ENCODE results near the gene SLC8A3. TPM values are rescaled to one million over a fixed set of nuclear protein-coding genes. Genes with fewer than 3 reads are reported as not detected.

The SLC8A3 gene
- total RNA-seq, 1 experiment from 2014 or later: not detected

DNA sequence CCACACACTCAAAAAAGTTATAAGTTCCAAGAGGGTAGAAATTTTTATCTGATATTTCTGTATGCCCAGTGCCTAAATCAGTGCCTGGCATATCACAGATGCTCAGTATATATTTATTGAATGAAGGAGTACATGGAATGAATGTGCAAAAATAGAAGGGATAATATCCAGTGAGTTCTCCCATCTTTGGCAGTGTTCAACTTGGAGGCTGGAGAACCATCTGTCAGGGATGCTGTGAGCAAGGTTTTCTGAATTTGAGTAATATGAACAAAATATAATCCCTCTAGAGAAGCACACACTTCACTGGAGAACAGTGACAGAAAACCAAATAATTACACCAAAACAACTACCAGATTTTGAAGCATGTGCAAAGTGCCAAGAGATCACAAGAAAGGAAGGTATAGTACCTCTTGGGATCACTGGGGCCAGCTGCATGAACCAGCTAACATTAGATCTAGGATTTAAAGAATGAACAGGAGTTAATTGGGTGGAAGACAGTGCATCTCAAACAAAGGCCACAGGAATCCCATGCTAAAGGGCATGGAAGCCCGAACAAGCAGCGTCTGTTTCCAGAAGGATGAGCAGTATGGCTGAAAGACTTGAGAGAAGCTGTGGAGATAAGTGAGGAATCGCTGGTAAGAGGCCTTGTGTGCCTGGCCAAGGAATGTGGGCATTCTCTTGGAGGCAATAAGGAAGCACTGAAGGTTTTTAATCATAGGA, 11.5 kb downstream of the SLC8A3 start:
- Histone ChIP-seq H3K4me1 (no peaks in the 10 kb centered on the region), H3K36me3 (ENCODE audit: control insufficient read depth, insufficient read depth, low read length) (no peaks in the 10 kb centered on the region), H3K9me3 (no peaks in the 10 kb centered on the region), H3K4me3 (ENCODE audit: low read depth, low read length) (no peak overlapping the region), H3K27me3 (replicated peaks; ENCODE audit: control insufficient read depth, insufficient read depth, low read length) (no peaks in the 10 kb centered on the region)
- DNase-seq: no peak
- Mint-ChIP-seq H3K4me1 (ENCODE audit: low read depth, unreplicated experiment) (no peaks in the 10 kb centered on the region), H3K4me3 (ENCODE audit: unreplicated experiment) (no peak overlapping the region), H3K9me3 (ENCODE audit: unreplicated experiment) (no peaks in the 10 kb centered on the region), H3K27me3 (ENCODE audit: insufficient read depth, unreplicated experiment) (peaks cover 21% of the 10 kb centered on the region), H3K36me3 (ENCODE audit: insufficient read depth, unreplicated experiment) (no peaks in the 10 kb centered on the region), H3K27ac (ENCODE audit: unreplicated experiment) (no peak overlapping the region)
- ChIA-PET POLR2A (no interaction called here), CTCF (no interaction called here)
- intact Hi-C loops (cut with micrococcal nuclease; ENCODE audit: unreplicated experiment): no loop called here
- TF ChIP-seq, protein P1, sequence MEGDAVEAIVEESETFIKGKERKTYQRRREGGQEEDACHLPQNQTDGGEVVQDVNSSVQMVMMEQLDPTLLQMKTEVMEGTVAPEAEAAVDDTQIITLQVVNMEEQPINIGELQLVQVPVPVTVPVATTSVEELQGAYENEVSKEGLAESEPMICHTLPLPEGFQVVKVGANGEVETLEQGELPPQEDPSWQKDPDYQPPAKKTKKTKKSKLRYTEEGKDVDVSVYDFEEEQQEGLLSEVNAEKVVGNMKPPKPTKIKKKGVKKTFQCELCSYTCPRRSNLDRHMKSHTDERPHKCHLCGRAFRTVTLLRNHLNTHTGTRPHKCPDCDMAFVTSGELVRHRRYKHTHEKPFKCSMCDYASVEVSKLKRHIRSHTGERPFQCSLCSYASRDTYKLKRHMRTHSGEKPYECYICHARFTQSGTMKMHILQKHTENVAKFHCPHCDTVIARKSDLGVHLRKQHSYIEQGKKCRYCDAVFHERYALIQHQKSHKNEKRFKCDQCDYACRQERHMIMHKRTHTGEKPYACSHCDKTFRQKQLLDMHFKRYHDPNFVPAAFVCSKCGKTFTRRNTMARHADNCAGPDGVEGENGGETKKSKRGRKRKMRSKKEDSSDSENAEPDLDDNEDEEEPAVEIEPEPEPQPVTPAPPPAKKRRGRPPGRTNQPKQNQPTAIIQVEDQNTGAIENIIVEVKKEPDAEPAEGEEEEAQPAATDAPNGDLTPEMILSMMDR (IDR thresholded peaks at IDR 0.05; ENCODE audit: insufficient read depth in 1 of 2, low read depth in 1 of 2, low read length in 1 of 2, severe bottlenecking in 1 of 2, unreplicated experiment in 1 of 2): no peak
- BruUV-seq (replicated peaks): no TSS peak

DNA sequence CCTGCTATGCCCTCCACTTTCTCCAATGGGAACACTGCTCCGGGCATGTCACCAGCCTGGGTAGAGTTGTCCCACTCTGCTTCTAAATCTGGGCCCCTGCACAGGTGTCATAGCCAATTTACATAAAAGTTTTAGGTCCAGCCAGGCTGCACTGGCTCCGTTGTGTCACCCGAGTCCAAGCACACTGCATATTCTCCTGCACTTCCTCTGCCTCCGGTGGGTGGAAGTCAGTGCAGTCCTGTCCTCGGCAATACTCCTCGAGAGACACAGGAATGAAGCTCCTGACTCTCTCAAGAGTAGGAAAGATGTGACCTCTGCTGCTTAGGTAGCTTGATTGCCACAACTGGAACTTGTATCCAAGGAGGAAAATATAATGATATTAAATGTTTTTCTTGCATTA, 15.2 kb downstream of the SLC8A3 start:
- CTCF ChIA-PET: no interaction called here
- H3K27me3 Mint-ChIP-seq (ENCODE audit: insufficient read depth, unreplicated experiment): peaks cover 26% of the 10 kb centered on the region
- no peaks in the 10 kb centered on the region for H3K36me3 Mint-ChIP-seq (ENCODE audit: insufficient read depth, unreplicated experiment)

DNA sequence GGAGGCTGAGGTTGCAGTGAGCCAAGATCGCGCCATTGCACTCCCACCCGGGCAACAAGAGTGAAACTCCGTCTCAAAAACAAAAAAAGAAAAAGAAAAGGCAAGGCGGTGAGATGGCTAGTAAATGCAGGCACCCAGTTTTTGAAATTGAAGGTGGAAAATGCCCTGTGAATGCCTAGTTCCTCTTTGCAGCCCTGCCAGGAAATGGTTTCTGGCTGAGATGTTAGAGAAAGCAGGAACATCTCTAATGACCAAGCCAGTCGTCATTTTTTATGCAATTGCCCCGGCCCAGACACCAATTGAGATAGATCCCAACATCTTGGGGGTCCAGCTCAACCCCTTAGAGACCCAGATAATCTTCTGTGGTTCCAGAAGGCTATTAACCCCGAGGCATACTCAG, 17.0 kb downstream of the SLC8A3 start:
- no peak for DNase-seq
- H3K27me3 ChIP-seq (replicated peaks; ENCODE audit: control insufficient read depth, insufficient read depth, low read length): no peaks in the 10 kb centered on the region
- intact Hi-C loops (cut with micrococcal nuclease; ENCODE audit: unreplicated experiment): no loop called here
- TF ChIP-seq, protein P1 (IDR thresholded peaks at IDR 0.05; ENCODE audit: insufficient read depth in 1 of 2, low read depth in 1 of 2, low read length in 1 of 2, severe bottlenecking in 1 of 2, unreplicated experiment in 1 of 2): no peak
- no peaks in the 10 kb centered on the region for H3K4me1 Mint-ChIP-seq (ENCODE audit: low read depth, unreplicated experiment)
- BruUV-seq (replicated peaks): no TSS peak
- no peak overlapping the region for H3K4me3 Mint-ChIP-seq (ENCODE audit: unreplicated experiment)
- ChIA-PET POLR2A (no interaction called here), CTCF (no interaction called here)
- peaks cover 30% of the 10 kb centered on the region for H3K27me3 Mint-ChIP-seq (ENCODE audit: insufficient read depth, unreplicated experiment)
- no peak overlapping the region for H3K27ac Mint-ChIP-seq (ENCODE audit: unreplicated experiment)
- no peaks in the 10 kb centered on the region for H3K9me3 Mint-ChIP-seq (ENCODE audit: unreplicated experiment)
- no peaks in the 10 kb centered on the region for H3K9me3 ChIP-seq
- no peaks in the 10 kb centered on the region for H3K36me3 Mint-ChIP-seq (ENCODE audit: insufficient read depth, unreplicated experiment)
- H3K4me3 ChIP-seq (ENCODE audit: low read depth, low read length): no peak overlapping the region
- H3K4me1 ChIP-seq: no peaks in the 10 kb centered on the region
- H3K36me3 ChIP-seq (ENCODE audit: control insufficient read depth, insufficient read depth, low read length): no peaks in the 10 kb centered on the region

More for the DNA sequence above, 15.2 kb downstream of the SLC8A3 start:
- Mint-ChIP-seq H3K9me3 (ENCODE audit: unreplicated experiment) (no peaks in the 10 kb centered on the region), H3K4me1 (ENCODE audit: low read depth, unreplicated experiment) (no peaks in the 10 kb centered on the region), H3K4me3 (ENCODE audit: unreplicated experiment) (no peak overlapping the region), H3K27ac (ENCODE audit: unreplicated experiment) (no peak overlapping the region)
- intact Hi-C loops (cut with micrococcal nuclease; ENCODE audit: unreplicated experiment): no loop called here
- TF ChIP-seq, protein P1 (IDR thresholded peaks at IDR 0.05; ENCODE audit: insufficient read depth in 1 of 2, low read depth in 1 of 2, low read length in 1 of 2, severe bottlenecking in 1 of 2, unreplicated experiment in 1 of 2): no peak
- no TSS peak for BruUV-seq (replicated peaks)
- Histone ChIP-seq H3K9me3 (no peaks in the 10 kb centered on the region), H3K4me3 (ENCODE audit: low read depth, low read length) (no peak overlapping the region), H3K27me3 (replicated peaks; ENCODE audit: control insufficient read depth, insufficient read depth, low read length) (no peaks in the 10 kb centered on the region), H3K36me3 (ENCODE audit: control insufficient read depth, insufficient read depth, low read length) (no peaks in the 10 kb centered on the region), H3K4me1 (no peaks in the 10 kb centered on the region)
- no peak for DNase-seq
- POLR2A ChIA-PET: no interaction called here

All from Caco-2 (cell line).